AG08395 (cell line): ENCODE results near the gene POMP.
A peak's percentile ranks its signal among the peaks of the same experiment; 100 is the strongest.
"Not testable (repeated sequence)": the region's sequence is repeated elsewhere in the genome, so short reads cannot be mapped to it uniquely, and the experiment has no call there.

ENCODE experiments used
- DNase-seq: peaks from one replicate; pipeline ENCODE4 v3.0.0; 2012; ENCODE audit warnings: mixed read lengths, low spot score

POMP gene

GRCh38 chr13:28637714-28638355 lies 21.1 kb upstream of the POMP start:
- no peak for DNase-seq

- no peak for DNase-seq
Observed at GRCh38 chr13:28638756-28639155, 20.2 kb upstream of the POMP start.

GRCh38 chr13:28640861-28641599 lies 17.9 kb upstream of the POMP start:
- no peak for DNase-seq

GRCh38 chr13:28641600-28641926 lies 17.4 kb upstream of the POMP start:
- no peak for DNase-seq

- DNase-seq: no peak
Observed at GRCh38 chr13:28650284-28650683, 8.6 kb upstream of the POMP start.

- no peak for DNase-seq
Observed at GRCh38 chr13:28651810-28652401, 7.0 kb upstream of the POMP start.

- no peak for DNase-seq
Observed at GRCh38 chr13:28653111-28653510, 5.8 kb upstream of the POMP start.

GRCh38 chr13:28654276-28654675 lies 4.7 kb upstream of the POMP start:
- no peak for DNase-seq

- DNase-seq: peak; percentile 55
Observed at GRCh38 chr13:28655561-28655960, 3.4 kb upstream of the POMP start.

- DNase-seq: no peak
Observed at GRCh38 chr13:28657784-28658538, 969 bp upstream of the POMP start.

- no peak for DNase-seq
Observed at GRCh38 chr13:28658539-28658795, 463 bp upstream of the POMP start.

- DNase-seq: peak; percentile 50
Observed at GRCh38 chr13:28659621-28659970, 666 bp downstream of the POMP start.

- no peak for DNase-seq
Observed at GRCh38 chr13:28666897-28667488, 8.1 kb downstream of the POMP start.

GRCh38 chr13:28671126-28671792 lies 12.3 kb downstream of the POMP start:
- DNase-seq: no peak

- DNase-seq: no peak
Observed at GRCh38 chr13:28678809-28679208, 19.9 kb downstream of the POMP start.

GRCh38 chr13:28679628-28680027 lies 20.7 kb downstream of the POMP start:
- DNase-seq: peak; percentile 41

GRCh38 chr13:28680541-28680940 lies 21.6 kb downstream of the POMP start:
- DNase-seq: no peak

GRCh38 chr13:28683169-28683568 lies 24.2 kb downstream of the POMP start:
- not testable (repeated sequence) for DNase-seq

- no peak for DNase-seq
Observed at GRCh38 chr13:28684257-28684656, 25.3 kb downstream of the POMP start.

- DNase-seq: no peak
Observed at GRCh38 chr13:28685114-28685513, 26.2 kb downstream of the POMP start.

GRCh38 chr13:28685892-28686291 lies 27.0 kb downstream of the POMP start:
- DNase-seq: no peak
